H1 (cell line): ENCODE results near the gene ANKRD11. TPM values are rescaled to one million over a fixed set of nuclear protein-coding genes. Genes with fewer than 3 reads are reported as not detected.

Source experiments
- CTCF ChIA-PET: fragments of 300-600 bp; sonication (Branson Sonifier 250); formaldehyde crosslinking; loops from one replicate; lab custom pipeline; 2021; ENCODE audit not compliant: partially characterized antibody; lab: Charles Lee
- POLR2A ChIA-PET: fragments of 300-600 bp; sonication (Branson Sonifier 250); formaldehyde crosslinking; loops from one replicate; lab custom pipeline; 2021; ENCODE audit warnings: inconsistent platforms; ENCODE audit not compliant: partially characterized antibody; lab: Charles Lee
- DNase-seq, 2 experiments: peaks; one replicate each; pipeline versions ENCODE4 v3.0.0 to v3.0.0-alpha.2; 2010 to 2022; ENCODE audit warnings: low spot score in 2 of 2, low read depth in 1 of 2, mixed read lengths in 1 of 2
- FAIRE-seq: peaks from 2 replicates; lab custom pipeline; 2011; peaks lifted over from hg19 to GRCh38; lab: Jason Lieb, UNC
- H2AFZ ChIP-seq: 2 replicates; pipeline ENCODE4 v1.8.1; 2012; ENCODE audit warnings: low read length, inconsistent platforms
- H2AK5ac ChIP-seq: 2 replicates; pipeline ENCODE4 v1.6.1; 2013; ENCODE audit warnings: low read depth, low read length
- H2BK120ac ChIP-seq: replicated peaks from 2 replicates; pipeline ENCODE3; 2013; ENCODE audit warnings: low read depth, low read length, inconsistent platforms
- H2BK12ac ChIP-seq: 2 replicates; pipeline ENCODE4 v1.6.1; 2013; ENCODE audit warnings: low read depth, low read length
- H2BK15ac ChIP-seq: 2 replicates; pipeline ENCODE4 v1.6.1; 2013; ENCODE audit warnings: low read length
- H2BK20ac ChIP-seq: 2 replicates; pipeline ENCODE4 v1.6.1; 2013; ENCODE audit warnings: low read length
- H2BK5ac ChIP-seq: 2 replicates; pipeline ENCODE4 v1.6.1; 2013; ENCODE audit warnings: low read depth, low read length
- H3K14ac ChIP-seq: 2 replicates; pipeline ENCODE4 v1.6.1; 2013; ENCODE audit warnings: inconsistent platforms; ENCODE audit not compliant: insufficient read length
- H3K18ac ChIP-seq: 2 replicates; pipeline ENCODE4 v1.6.1; 2013; ENCODE audit warnings: low read length; ENCODE audit errors: extremely low read depth
- H3K23ac ChIP-seq: 2 replicates; pipeline ENCODE4 v1.6.1; 2013; ENCODE audit warnings: inconsistent platforms; ENCODE audit not compliant: insufficient read length
- H3K23me2 ChIP-seq: 2 replicates; pipeline ENCODE4 v1.6.1; 2013; ENCODE audit warnings: low read depth, low read length
- H3K27ac ChIP-seq: 2 replicates; pipeline ENCODE4 v1.6.1; 2011; ENCODE audit warnings: low read depth, low read length, inconsistent platforms
- H3K27me3 ChIP-seq, 4 experiments: replicated peaks in 1 of 4; 1 replicate in 1 of 4; 2 replicates in 3 of 4; pipeline versions ENCODE4 v1.6.1 to v1.8.1; 2011 to 2013; ENCODE audit warnings: low read length in 3 of 4, mild to moderate bottlenecking in 3 of 4, inconsistent platforms in 2 of 4, mixed read lengths in 2 of 4, moderate library complexity in 1 of 4; ENCODE audit not compliant: control insufficient read depth in 3 of 4, insufficient read depth in 3 of 4; ENCODE audit errors: extremely low read depth in 1 of 4
- H3K36me3 ChIP-seq, 4 experiments: 2 replicates each; pipeline versions ENCODE4 v1.6.1 to v1.8.1; 2011 to 2013; ENCODE audit warnings: mild to moderate bottlenecking in 4 of 4, low read length in 3 of 4, moderate library complexity in 2 of 4, control low read depth in 1 of 4, inconsistent platforms in 1 of 4; ENCODE audit not compliant: insufficient read depth in 4 of 4, control insufficient read depth in 2 of 4
- H3K4ac ChIP-seq: replicated peaks from 2 replicates; pipeline ENCODE3; 2013; ENCODE audit warnings: low read length, low read depth, mixed read lengths, inconsistent platforms; ENCODE audit not compliant: insufficient read length
- H3K4me1 ChIP-seq, 4 experiments: replicated peaks in 1 of 4; 1 replicate in 1 of 4; 2 replicates in 3 of 4; pipeline versions ENCODE4 v1.6.1 to v1.8.1; 2011 to 2013; ENCODE audit warnings: low read length in 3 of 4, inconsistent platforms in 2 of 4, mixed read lengths in 1 of 4; ENCODE audit not compliant: insufficient read depth in 4 of 4, control insufficient read depth in 3 of 4
- H3K4me2 ChIP-seq, 2 experiments: 2 replicates each; pipeline versions ENCODE4 v1.6.1 to v1.8.1; 2011 to 2013; ENCODE audit warnings: low read depth in 2 of 2, low read length in 2 of 2, control low read depth in 1 of 2, inconsistent platforms in 1 of 2, mild to moderate bottlenecking in 1 of 2; ENCODE audit not compliant: insufficient read depth in 1 of 2
- H3K4me3 ChIP-seq, 4 experiments: fragments of 200-600, 300-600 bp in 1 of 4; sonication (generic), shearing (Covaris generic), sonication (Bioruptor Twin) in 1 of 4; 2 replicates each; pipeline versions ENCODE4 v1.5.1 to v1.8.1; 2011 to 2016; ENCODE audit warnings: low read length in 4 of 4, low read depth in 3 of 4, control low read depth in 2 of 4, inconsistent platforms in 2 of 4, mild to moderate bottlenecking in 2 of 4, mixed read lengths in 1 of 4, moderate library complexity in 1 of 4; ENCODE audit not compliant: insufficient read depth in 2 of 4; ENCODE audit errors: extremely low read depth in 1 of 4
- H3K56ac ChIP-seq: replicated peaks from 2 replicates; pipeline ENCODE3; 2013; ENCODE audit warnings: low read depth, mild to moderate bottlenecking, mixed read lengths, low read length, inconsistent platforms; ENCODE audit not compliant: insufficient read length
- H3K79me1 ChIP-seq: 2 replicates; pipeline ENCODE4 v1.6.1; 2013; ENCODE audit warnings: low read depth, low read length, control low read depth
- H3K79me2 ChIP-seq, 2 experiments: 2 replicates each; pipeline versions ENCODE4 v1.6.1 to v1.8.1; 2012 to 2013; ENCODE audit warnings: low read length in 2 of 2, mild to moderate bottlenecking in 2 of 2, inconsistent platforms in 1 of 2; ENCODE audit not compliant: insufficient read depth in 2 of 2, control insufficient read depth in 1 of 2
- H3K9ac ChIP-seq, 4 experiments: replicated peaks in 1 of 4; 1 replicate in 1 of 4; 2 replicates in 3 of 4; pipeline versions ENCODE4 v1.6.1 to v1.8.1; 2011 to 2013; ENCODE audit warnings: low read depth in 3 of 4, low read length in 3 of 4, control low read depth in 2 of 4, mild to moderate bottlenecking in 2 of 4, moderate library complexity in 2 of 4, inconsistent platforms in 1 of 4; ENCODE audit errors: extremely low read depth in 1 of 4
- H3K9me3 ChIP-seq, 2 experiments: 2 replicates each; pipeline versions ENCODE4 v1.6.1 to v1.8.1; 2012 to 2013; ENCODE audit warnings: mild to moderate bottlenecking in 2 of 2, moderate library complexity in 2 of 2, control low read depth in 1 of 2, inconsistent platforms in 1 of 2, low read depth in 1 of 2, low read length in 1 of 2, mixed read lengths in 1 of 2; ENCODE audit not compliant: insufficient read depth in 2 of 2
- H4K20me1 ChIP-seq, 2 experiments: replicated peaks in 1 of 2; 2 replicates each; pipeline versions ENCODE3 to v1.8.1; 2011 to 2013; ENCODE audit warnings: inconsistent platforms in 2 of 2, low read length in 2 of 2, mild to moderate bottlenecking in 1 of 2; ENCODE audit not compliant: insufficient read depth in 2 of 2, control insufficient read depth in 1 of 2
- H4K5ac ChIP-seq: 2 replicates; pipeline ENCODE4 v1.6.1; 2013; ENCODE audit warnings: low read length, low read depth, mixed read lengths, inconsistent platforms; ENCODE audit not compliant: insufficient read length
- H4K8ac ChIP-seq: 2 replicates; pipeline ENCODE4 v1.8.0; 2013; ENCODE audit warnings: mild to moderate bottlenecking, moderate library complexity, low read length, inconsistent platforms; ENCODE audit not compliant: insufficient read depth; ENCODE audit errors: extremely low read depth
- H4K91ac ChIP-seq: replicated peaks from 2 replicates; pipeline ENCODE3; 2013; ENCODE audit warnings: low read length, mixed read lengths, inconsistent platforms; ENCODE audit not compliant: insufficient read length
- BRCA1 ChIP-seq: IDR thresholded peaks from 2 replicates; pipeline ENCODE4 v1.6.1; 2012; ENCODE audit warnings: low read depth, low read length, improper control_type of control experiment
- CTBP2 ChIP-seq: IDR thresholded peaks from 2 replicates; pipeline ENCODE4 v1.7.0; 2011; ENCODE audit warnings: borderline replicate concordance, mild to moderate bottlenecking, moderate library complexity, mixed read lengths, low read length; ENCODE audit not compliant: insufficient read depth, insufficient read length
- POLR2A ChIP-seq, 2 experiments: IDR thresholded peaks; 1 replicate in 1 of 2; 2 replicates in 1 of 2; pipeline ENCODE4 v1.6.1; 2011; ENCODE audit warnings: low read depth in 2 of 2, low read length in 2 of 2, mild to moderate bottlenecking in 2 of 2; ENCODE audit errors: control extremely low read depth in 1 of 2
- WGBS, 2 experiments: shearing (Covaris generic) in 1 of 2; methylation state at CpG; one replicate each; pipeline versions ENCODE4 v1.1.6 to v1.1.7; 2013 to 2015; ENCODE audit warnings: low lambda C conversion rate in 2 of 2, mixed read lengths in 2 of 2, inconsistent platforms in 1 of 2, low coverage in 1 of 2, missing lambda C conversion rate in 1 of 2; ENCODE audit not compliant: insufficient replicate concordance in 2 of 2, insufficient coverage in 1 of 2, insufficient read length in 1 of 2; ENCODE audit errors: extremely low coverage in 1 of 2, missing lambda C conversion rate in 1 of 2; 5-methylcytosine and 5-hydroxymethylcytosine counted together
- polyA plus RNA-seq, 7 experiments: library from polyadenylated mRNA; depleted of rRNA in 3 of 7; stranded (reverse) in 5 of 7; unstranded in 2 of 7; fragments of >200 nt in 5 of 7; fragments of 200-250 nt in 2 of 7; gene quantifications; 1 replicate in 5 of 7; 2 replicates in 1 of 7; 4 replicates in 1 of 7; pipeline versions ENCODE4 v1.2.1 to v1.2.3, GENCODE V29; 2011 to 2013; ENCODE audit warnings: missing spikeins in 2 of 7, mixed read lengths in 2 of 7
- total RNA-seq: library from RNA; stranded (reverse); fragmentation: NEBNext Ultra II Directional; extraction: Animal tissue kit (Norgen Biotek cat#: 25700); gene quantifications from 2 replicates; pipeline ENCODE4 v1.2.1, GENCODE V29; 2021

Gene ANKRD11
- total and polyA plus RNA-seq, 2 of the 8 experiments (the other 6 are each of a cell fraction or from before 2014, with no cell fraction given), result 46.5 to 142 TPM

DNA sequence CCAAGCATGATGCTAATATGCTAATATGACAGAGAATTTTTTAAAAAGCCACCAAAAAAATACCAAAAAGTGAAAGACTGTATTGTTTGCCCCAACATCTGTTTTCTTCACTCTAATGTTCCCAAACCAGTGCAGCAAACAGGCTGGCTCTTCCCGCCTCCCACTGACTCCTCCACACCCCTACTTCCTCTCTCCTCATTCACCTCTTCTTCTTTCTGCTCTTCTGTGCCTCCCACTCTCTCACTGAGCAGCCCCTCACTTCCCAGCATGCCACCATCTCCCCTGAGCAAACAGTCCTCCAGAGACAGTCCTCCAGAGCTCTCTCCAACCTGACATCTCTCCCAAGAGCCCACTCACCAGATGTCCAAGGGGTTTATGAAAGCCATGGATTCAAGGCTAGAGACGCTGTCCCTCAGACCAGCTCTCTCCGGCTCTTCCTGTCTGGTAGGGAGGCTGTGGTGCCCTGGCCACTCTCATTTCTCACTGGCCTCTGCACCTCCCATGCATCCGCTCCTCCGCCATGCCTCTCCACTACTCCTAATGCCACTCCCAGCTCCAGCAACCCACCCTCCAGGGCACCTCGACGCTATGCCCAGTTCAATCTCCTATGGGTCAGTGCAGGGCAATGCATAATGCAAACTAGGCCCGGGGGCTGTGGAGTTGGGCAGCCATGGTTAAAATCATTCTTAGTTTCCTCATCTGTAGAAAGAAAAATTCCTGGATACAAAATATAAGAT lies 52.9 kb downstream of the ANKRD11 start:
- no peaks in the 10 kb centered on the region for H3K9me3 ChIP-seq
- no peak overlapping the region for H2BK120ac ChIP-seq
- H4K91ac ChIP-seq, result no peak overlapping the region
- H3K23ac ChIP-seq, result no peak overlapping the region
- H3K4ac ChIP-seq, result no peak overlapping the region
- H2AK5ac ChIP-seq, result no peak overlapping the region
- no peak for DNase-seq
- POLR2A ChIA-PET, result interaction anchor here (0.9 to 5.5 kb wide), 6 partner anchors 11 to 51 kb away, joined by 3 to 21 read pairs (median 4); no protein-coding TSS in a partner anchor
- H2BK12ac ChIP-seq, result no peak overlapping the region
- peaks cover 41% of the 10 kb centered on the region for H3K79me1 ChIP-seq
- no peak overlapping the region for H4K5ac ChIP-seq
- H3K79me2 ChIP-seq, result peaks cover 71 to 100% of the 10 kb centered on the region in 2 experiments
- no peak overlapping the region for H4K8ac ChIP-seq
- no peak overlapping the region for H3K18ac ChIP-seq
- peaks cover 54 to 58% of the 10 kb centered on the region in 2 experiments for H4K20me1 ChIP-seq
- H3K14ac ChIP-seq, result no peak overlapping the region
- H3K23me2 ChIP-seq, result no peaks in the 10 kb centered on the region
- H3K4me2 ChIP-seq, result no peak overlapping the region
- FAIRE-seq, result no peak
- H3K4me3 ChIP-seq, result no peak overlapping the region
- H2AFZ ChIP-seq, result no peak overlapping the region
- no peak overlapping the region for H3K9ac ChIP-seq
- H2BK5ac ChIP-seq, result no peak overlapping the region
- peaks cover 0 to 2% (median 0%) of the 10 kb centered on the region in 4 experiments; a peak in 1 of 8 replicates for H3K36me3 ChIP-seq
- 93% methylated on average over 8 of the region's 8 CpGs; no CpG with 5 or more reads in 1 of the 2 experiments for WGBS, 2 experiments
- H3K4me1 ChIP-seq, result peaks cover 0 to 21% (median under 1%) of the 10 kb centered on the region in 4 experiments; a peak in 5 of 7 replicates
- TF ChIP-seq POLR2A (IDR thresholded peaks at IDR 0.05; ENCODE audit: control extremely low read depth in 1 of 2, low read depth in 2 of 2, low read length in 2 of 2), result no peak
- TF ChIP-seq BRCA1, result no peak
- TF ChIP-seq CTBP2, result no peak
- TF ChIP-seq, all 59 proteins: peak for 0
- Histone ChIP-seq H3K27ac (no peak overlapping the region), H2BK20ac (no peak overlapping the region), H3K56ac (no peak overlapping the region), H3K27me3 (no peaks in the 10 kb centered on the region), H2BK15ac (no peak overlapping the region)
- CTCF ChIA-PET, result interaction anchor here (2.1 kb wide), 1 partner anchor 14 kb away, joined by 6 read pairs; no protein-coding TSS in a partner anchor
